ENCODE results near the gene XPO5. TPM values are rescaled to one million over a fixed set of nuclear protein-coding genes. Genes with fewer than 3 reads are reported as not detected.

The XPO5 gene
- total and polyA plus RNA-seq, 2 of the 4 experiments (the other 2 are of a cell fraction) = 29.0 to 30.1 TPM

- WGBS, 2 experiments (ENCODE audit: extremely low coverage in 2 of 2, insufficient read length in 1 of 2) = 83% methylated on average over 1 of the region's 6 CpGs; no CpG with 5 or more reads in 1 of the 2 experiments
- Histone ChIP-seq H3K4me1 (ENCODE audit: control insufficient read depth, insufficient read depth, low read length) (peaks cover 4% of the 10 kb centered on the region), H2AFZ (replicated peaks; ENCODE audit: low read length, poor library complexity) (no peak overlapping the region), H2AK9ac (replicated peaks; ENCODE audit: low read depth, low read length, poor library complexity) (no peak overlapping the region), H3K14ac (replicated peaks; ENCODE audit: low read depth, low read length) (no peak overlapping the region), H3K27ac (ENCODE audit: insufficient read depth, low read length) (no peak overlapping the region), H4K20me1 (ENCODE audit: insufficient read depth, low read length) (peaks cover 4% of the 10 kb centered on the region; the same call in 1 of the 2 replicates), H3K4me3 (ENCODE audit: insufficient read depth, low read depth, low read length) (no peak overlapping the region), H3K9me3 (ENCODE audit: control insufficient read depth, insufficient read depth, low read length) (no peaks in the 10 kb centered on the region), H2AK5ac (ENCODE audit: low read depth, low read length) (no peak overlapping the region), H2BK20ac (ENCODE audit: low read depth, low read length) (no peak overlapping the region), H3K36me3 (ENCODE audit: control insufficient read depth, insufficient read depth, low read length) (peaks cover 42% of the 10 kb centered on the region), H4K91ac (ENCODE audit: insufficient read depth, low read depth, low read length) (no peak overlapping the region), H4K8ac (ENCODE audit: low read depth in 2 of 2, low read length in 2 of 2) (no peak overlapping the region), H3K27me3 (ENCODE audit: control insufficient read depth, insufficient read depth, low read length) (no peaks in the 10 kb centered on the region), H3K79me1 (ENCODE audit: low read depth in 1 of 2, low read length in 2 of 2) (0 out of 4 replicates have a peak, but pooled peaks cover 0 to 5% of the 10 kb centered on the region in 2 experiments), H3K9me1 (ENCODE audit: insufficient read depth, low read length) (peaks cover 3% of the 10 kb centered on the region; the same call in 1 of the 2 replicates), H3K18ac (ENCODE audit: low read depth, low read length) (no peak overlapping the region), H3K9ac (ENCODE audit: low read depth, low read length) (no peak overlapping the region), H4K5ac (ENCODE audit: low read depth, low read length) (no peak overlapping the region), H2BK15ac (ENCODE audit: low read depth, low read length) (no peak overlapping the region), H2BK120ac (ENCODE audit: low read depth, low read length) (no peak overlapping the region), H3K4ac (ENCODE audit: low read depth, low read length) (no peak overlapping the region), H3K4me2 (ENCODE audit: low read depth, low read length) (no peak overlapping the region), H3K56ac (ENCODE audit: extremely low read depth, insufficient read depth, low read length) (no peak overlapping the region), H3K23ac (ENCODE audit: low read depth, low read length) (no peak overlapping the region), H2BK5ac (ENCODE audit: low read depth, low read length, poor library complexity, severe bottlenecking) (no peak overlapping the region)
- ATAC-seq (ENCODE audit: low read depth) (no peak), DNase-seq (no peak)
- BruUV-seq (replicated peaks) = no TSS peak
- TF ChIP-seq RCOR1 (IDR thresholded peaks at IDR 0.05; ENCODE audit: insufficient replicate concordance, low read length) = no peak
- POLR2A ChIA-PET (ENCODE audit: unreplicated experiment) = no interaction called here
- CTCF ChIA-PET = interaction anchor here (2.7 kb wide), 1 partner anchor 10 kb away, joined by 17 read pairs; no protein-coding TSS in a partner anchor
- in situ Hi-C loops (cut with MboI; ENCODE audit: low sequenced_read_pairs) = no loop called here
- dilution Hi-C loops (cut with HindIII; ENCODE audit: low sequenced_read_pairs, unreplicated experiment) = no loop called here
- intact Hi-C loops (cut with micrococcal nuclease) = loop anchor here (1.0 kb wide), 4 partner anchors 51 to 242 kb away; partner anchors contain the start of gene ABCC10
Measured at GRCh38 chr6:43505718-43506117, 70.1 kb downstream of the XPO5 start.
